Stimulated activated CD8-positive, alpha-beta memory T cell treated with anti-CD3 and anti-CD28 coated beads, Interleukin-4, amount 100 ng/mL, for 4 hours (primary cell): ENCODE data around the gene DNAJC25.
"Not testable (repeated sequence)": the region's sequence is repeated elsewhere in the genome, so short reads cannot be mapped to it uniquely, and the experiment has no call there.

ENCODE experiments used
- DNase-seq, 2 donors: peaks; one replicate each; pipeline ENCODE4 v3.0.0-alpha.2; 2020; ENCODE audit warnings: low read depth in 2 of 2, low spot score in 1 of 2

DNAJC25 gene

GRCh38 chr9:111663301-111663823, 32.2 kb downstream of the DNAJC25 start:
- DNase-seq, result no peak

DNA sequence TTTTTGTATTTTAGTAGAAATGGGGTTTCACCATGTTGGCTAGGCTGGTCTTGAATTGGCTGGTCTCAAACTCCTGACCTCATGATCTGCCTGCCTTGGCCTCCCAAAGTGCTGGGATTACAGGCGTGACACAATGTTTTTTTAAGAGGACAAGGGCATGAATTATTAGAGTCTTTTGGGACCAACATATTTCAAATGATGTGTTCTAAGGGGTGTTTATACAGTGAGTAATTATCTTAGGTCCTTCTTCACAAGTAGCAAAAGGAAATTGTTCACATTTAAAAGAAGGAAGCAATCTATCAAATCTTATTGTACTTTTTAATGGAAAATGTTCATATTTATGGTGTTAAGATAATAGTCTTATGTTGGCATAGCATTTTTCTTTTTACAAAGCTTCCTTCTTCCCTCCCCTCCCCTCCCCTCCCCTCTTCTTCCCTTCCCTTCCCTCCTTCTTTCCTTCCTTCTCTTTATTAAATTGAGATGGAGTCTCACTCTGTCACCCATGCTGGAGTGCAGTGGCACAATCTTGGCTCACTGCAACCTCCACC, 37.0 kb downstream of the DNAJC25 start:
- DNase-seq, result no peak

GRCh38 chr9:111668601-111669000, 37.5 kb downstream of the DNAJC25 start:
- DNase-seq, result not testable (repeated sequence)

- no peak for DNase-seq
These were observed 43.2 kb downstream of the DNAJC25 start for GRCh38 chr9:111674319-111674718.

DNA sequence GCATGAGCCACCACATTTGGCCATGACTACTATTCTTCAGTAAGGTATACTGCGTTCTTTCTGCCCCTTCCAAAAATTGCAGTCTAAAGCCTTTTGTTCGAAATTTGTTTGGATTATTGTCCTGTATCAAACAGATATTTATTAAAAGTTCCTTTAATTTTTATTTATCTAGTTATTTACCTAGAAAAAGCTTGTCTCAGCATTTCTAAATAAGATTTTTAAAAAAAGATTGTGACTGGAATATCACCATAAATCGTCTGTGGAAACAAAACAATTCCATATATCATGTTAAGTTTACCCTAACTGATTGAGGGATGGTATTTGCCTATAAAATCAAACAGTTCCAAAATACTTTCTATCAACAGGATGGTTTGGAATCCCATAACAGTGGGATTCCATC, 45.0 kb downstream of the DNAJC25 start:
- no peak for DNase-seq

DNA sequence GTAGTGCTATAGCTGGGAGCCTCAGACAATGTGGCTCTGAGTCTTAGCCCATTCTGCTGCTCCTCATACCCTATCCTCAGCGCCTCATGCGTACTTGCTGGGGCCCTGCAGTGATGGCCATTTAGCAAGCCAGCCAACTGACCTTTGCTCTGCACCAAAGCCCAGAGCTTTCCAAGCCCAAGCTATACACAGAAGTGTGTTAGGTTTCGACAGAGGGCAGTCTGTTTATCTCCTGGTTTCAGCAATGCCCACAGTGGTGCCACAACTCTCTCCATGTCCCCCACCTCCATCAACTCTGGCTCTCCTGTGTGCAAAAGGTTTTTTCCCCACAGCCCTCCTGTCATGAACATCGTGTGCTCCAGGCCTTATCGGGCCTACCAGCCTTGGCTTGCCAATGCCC, 47.2 kb downstream of the DNAJC25 start:
- DNase-seq, result no peak

DNA sequence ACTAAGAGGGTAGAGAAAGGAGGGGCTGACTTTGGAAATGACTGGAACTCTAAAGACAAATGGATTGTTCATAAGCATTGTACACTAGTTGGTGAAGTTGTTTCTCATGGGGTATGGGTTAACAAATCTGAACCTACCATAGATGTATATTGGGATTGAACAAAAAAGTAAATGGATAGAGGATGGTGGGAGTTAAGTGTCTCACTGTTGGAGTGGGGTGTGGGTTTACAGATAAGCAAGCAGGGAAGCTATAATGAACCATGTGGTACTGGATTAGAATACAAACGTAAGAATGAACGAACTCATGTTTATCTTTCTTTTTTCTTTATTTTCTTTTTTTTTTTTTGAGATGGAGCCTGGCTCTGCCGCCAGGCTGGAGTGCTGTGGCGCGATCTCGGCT, 48.1 kb downstream of the DNAJC25 start:
- DNase-seq, result no peak

DNA sequence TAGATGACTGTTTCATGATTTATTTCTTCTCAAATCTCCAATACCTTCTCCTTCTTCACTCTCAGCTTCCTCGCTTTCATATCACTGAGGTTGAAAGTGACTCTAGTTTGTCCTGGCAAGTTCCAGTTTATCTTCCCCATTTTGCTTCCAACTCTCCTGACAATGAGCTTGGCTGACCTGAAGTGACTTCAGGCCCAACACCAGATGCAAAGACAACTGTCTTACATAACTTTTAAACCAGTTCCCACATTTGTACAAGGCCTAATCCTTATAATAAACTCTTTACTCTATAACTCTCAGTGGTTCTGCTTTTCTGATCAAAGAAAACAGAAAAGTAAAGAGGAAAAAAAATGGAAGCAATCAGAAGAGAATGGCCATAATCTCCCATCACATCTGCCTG, 52.3 kb downstream of the DNAJC25 start:
- no peak for DNase-seq

GRCh38 chr9:111691672-111692329, 60.7 kb downstream of the DNAJC25 start:
- no peak for DNase-seq

GRCh38 chr9:111696796-111697195, 65.7 kb downstream of the DNAJC25 start:
- DNase-seq, result no peak

DNA sequence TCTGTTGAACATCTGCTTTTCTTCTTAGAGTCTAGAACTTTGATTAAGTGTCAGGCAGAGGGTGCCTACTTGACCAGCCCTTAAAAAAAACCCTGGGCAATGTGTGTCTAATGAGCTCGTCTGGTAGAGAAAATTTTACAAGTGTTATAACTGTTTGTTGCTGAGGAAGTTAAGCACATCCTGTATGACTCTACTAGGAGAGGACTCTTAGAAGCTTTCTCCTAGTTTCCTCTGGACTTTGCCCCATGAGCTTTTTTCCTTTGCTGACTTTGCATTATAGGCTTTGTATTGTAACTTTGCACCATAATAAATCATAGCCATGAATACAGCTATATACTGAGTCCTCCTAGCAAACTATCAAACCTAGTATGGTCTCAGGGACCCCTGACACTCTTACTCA, 69.6 kb downstream of the DNAJC25 start:
- DNase-seq, result no peak
